ENCODE measurements around the gene ADCY9.

- TF ChIP-seq CTCF (IDR thresholded peaks at IDR 0.05) (no peak), POLR2A (IDR thresholded peaks at IDR 0.05) (no peak)
Observed at GRCh38 chr16:3999479-4000325, 116.5 kb downstream of the ADCY9 start.
